ENCODE data around the gene TBX21.

GRCh38 chr17:47757386-47757785, 24.4 kb downstream of the TBX21 start:
- TF ChIP-seq CTCF (conservative IDR thresholded peaks at IDR 0.05; ENCODE audit: low read depth, low read length) (no peak), POLR2A (IDR thresholded peaks at IDR 0.05; ENCODE audit: low read depth, low read length) (no peak), SMC3 (IDR thresholded peaks at IDR 0.05; ENCODE audit: low read depth, low read length) (no peak), MAZ (IDR thresholded peaks at IDR 0.05; ENCODE audit: borderline replicate concordance, low read depth, low read length) (no peak), MXI1 (IDR thresholded peaks at IDR 0.05; ENCODE audit: borderline replicate concordance, low read depth, low read length) (no peak), FOS (IDR thresholded peaks at IDR 0.05; ENCODE audit: low read depth, low read length) (no peak), CHD1 (IDR thresholded peaks at IDR 0.05; ENCODE audit: low read depth, low read length) (no peak), CEBPB (IDR thresholded peaks at IDR 0.05; ENCODE audit: low read depth, low read length) (no peak), BHLHE40 (IDR thresholded peaks at IDR 0.05; ENCODE audit: low read depth, low read length) (no peak), RAD21 (IDR thresholded peaks at IDR 0.05; ENCODE audit: low read length) (no peak), MAFK (IDR thresholded peaks at IDR 0.05; ENCODE audit: low read depth, low read length) (no peak), RFX5 (IDR thresholded peaks at IDR 0.05; ENCODE audit: low read depth, low read length) (no peak), RCOR1 (IDR thresholded peaks at IDR 0.05; ENCODE audit: insufficient replicate concordance, low read length) (no peak)

All from IMR-90 (cell line).